Adrenal gland (tissue), 5 donors: ENCODE measurements around the gene SRPK2.

Source experiments
- POLR2A ChIP-seq, 2 donors: fragments of 450-650 bp; IDR thresholded peaks; one replicate each; pipeline ENCODE4 v1.6.1; 2017; ENCODE audit warnings: antibody characterized with exemption in 2 of 2, mild to moderate bottlenecking in 2 of 2, moderate library complexity in 1 of 2
- TF ChIP-seq, protein P1 (sequence below), 6 experiments: fragments of 450-650 bp in 4 of 6; fragments of 200-600 bp in 2 of 6; sonication (generic) in 1 of 6; IDR thresholded peaks; 1 replicate in 5 of 6; 2 replicates in 1 of 6; pipeline versions ENCODE4 v1.5.1 to v1.8.0; 2016 to 2021; ENCODE audit warnings: antibody characterized with exemption in 6 of 6, mild to moderate bottlenecking in 2 of 6, moderate library complexity in 1 of 6
- donor health status: DM: no; HTN: no; CAD: no.

DNA sequence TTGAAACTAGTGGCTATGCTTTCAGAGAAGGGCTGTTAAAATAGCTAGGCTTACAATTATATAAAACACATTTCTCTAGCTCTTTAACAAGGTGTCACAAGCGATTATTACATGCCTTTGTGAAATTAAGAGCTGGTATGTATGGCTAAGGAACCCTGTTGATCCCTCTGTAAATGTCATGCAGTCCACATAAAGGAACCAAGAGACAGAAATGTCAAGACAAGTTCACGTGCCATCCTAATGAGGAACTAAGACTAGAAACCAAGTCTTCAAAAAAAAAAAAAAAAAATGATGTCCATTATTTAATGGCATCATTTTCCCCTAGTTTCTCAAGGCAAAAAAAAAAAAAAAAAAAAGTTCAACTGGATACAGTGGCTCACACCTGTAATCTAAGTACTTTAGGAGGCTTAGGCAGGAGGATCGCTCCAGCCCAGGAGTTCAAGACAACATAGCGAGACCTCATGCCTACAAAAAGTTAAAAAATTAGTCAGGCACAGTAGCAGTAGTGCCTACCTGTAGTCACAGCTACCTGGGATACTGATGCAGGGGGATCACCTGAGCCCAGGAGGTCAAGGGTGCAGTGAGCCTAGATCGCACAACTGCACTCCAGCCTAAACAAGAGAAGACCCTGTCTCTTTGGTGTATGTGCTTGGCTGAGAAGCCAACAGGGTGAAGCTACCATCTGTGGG is 63.4 kb downstream of the SRPK2 start:
- TF ChIP-seq, protein P1, sequence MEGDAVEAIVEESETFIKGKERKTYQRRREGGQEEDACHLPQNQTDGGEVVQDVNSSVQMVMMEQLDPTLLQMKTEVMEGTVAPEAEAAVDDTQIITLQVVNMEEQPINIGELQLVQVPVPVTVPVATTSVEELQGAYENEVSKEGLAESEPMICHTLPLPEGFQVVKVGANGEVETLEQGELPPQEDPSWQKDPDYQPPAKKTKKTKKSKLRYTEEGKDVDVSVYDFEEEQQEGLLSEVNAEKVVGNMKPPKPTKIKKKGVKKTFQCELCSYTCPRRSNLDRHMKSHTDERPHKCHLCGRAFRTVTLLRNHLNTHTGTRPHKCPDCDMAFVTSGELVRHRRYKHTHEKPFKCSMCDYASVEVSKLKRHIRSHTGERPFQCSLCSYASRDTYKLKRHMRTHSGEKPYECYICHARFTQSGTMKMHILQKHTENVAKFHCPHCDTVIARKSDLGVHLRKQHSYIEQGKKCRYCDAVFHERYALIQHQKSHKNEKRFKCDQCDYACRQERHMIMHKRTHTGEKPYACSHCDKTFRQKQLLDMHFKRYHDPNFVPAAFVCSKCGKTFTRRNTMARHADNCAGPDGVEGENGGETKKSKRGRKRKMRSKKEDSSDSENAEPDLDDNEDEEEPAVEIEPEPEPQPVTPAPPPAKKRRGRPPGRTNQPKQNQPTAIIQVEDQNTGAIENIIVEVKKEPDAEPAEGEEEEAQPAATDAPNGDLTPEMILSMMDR (IDR thresholded peaks at IDR 0.05): no peak
- no peak for TF ChIP-seq POLR2A (IDR thresholded peaks at IDR 0.05)
